ENCODE measurements around the gene JADE2.

- TF ChIP-seq CTCF (IDR thresholded peaks at IDR 0.05) (no peak), POLR2A (IDR thresholded peaks at IDR 0.05) (no peak)
Observed at GRCh38 chr5:134519989-134520388, 5.5 kb upstream of the JADE2 start.
